ENCODE measurements around the gene C4orf36. TPM values are rescaled to one million over a fixed set of nuclear protein-coding genes. Genes with fewer than 3 reads are reported as not detected.

The C4orf36 gene
- total and polyA plus RNA-seq, 2 donors (not counting 1 experiment from before 2014, with no cell fraction given), result 0.24 TPM; not detected in 1

DNA sequence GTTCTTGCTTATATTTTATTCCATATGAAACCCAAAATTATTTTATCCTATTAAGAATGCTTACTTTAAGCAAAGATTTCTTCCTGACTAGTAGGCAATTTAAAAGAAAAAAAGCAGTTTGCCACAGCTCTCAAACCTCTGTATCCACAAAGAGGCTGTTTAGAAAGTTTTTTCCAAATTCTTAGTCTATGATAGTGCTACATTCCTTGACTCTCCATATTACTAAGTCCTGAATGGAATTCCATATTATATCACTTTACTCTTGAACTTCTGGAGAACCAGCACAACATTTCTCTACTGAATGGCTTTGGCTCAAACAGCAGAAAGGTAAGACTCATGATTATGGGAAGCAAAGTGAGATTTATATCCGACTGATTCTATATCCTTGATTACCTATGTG lies 51.4 kb downstream of the C4orf36 start:
- H3K4me1 ChIP-seq (ENCODE audit: control insufficient read depth in 2 of 2, insufficient read depth in 2 of 2, low read length in 2 of 2), result no peaks in the 10 kb centered on the region
- Mint-ChIP-seq H3K27me3 (peaks cover 6% of the 10 kb centered on the region), H3K9me3 (ENCODE audit: insufficient read depth) (no peaks in the 10 kb centered on the region), H3K27ac (no peak overlapping the region), H3K4me3 (no peak overlapping the region), H3K4me1 (no peaks in the 10 kb centered on the region)
- no peaks in the 10 kb centered on the region for H3K27me3 ChIP-seq (replicated peaks in 1 of 4; ENCODE audit: control extremely low read depth in 1 of 4, control insufficient read depth in 3 of 4, insufficient read depth in 4 of 4, low read length in 3 of 4)
- DNase-seq (no peak), ATAC-seq (ENCODE audit: low read depth) (no peak)
- TF ChIP-seq, protein P1, sequence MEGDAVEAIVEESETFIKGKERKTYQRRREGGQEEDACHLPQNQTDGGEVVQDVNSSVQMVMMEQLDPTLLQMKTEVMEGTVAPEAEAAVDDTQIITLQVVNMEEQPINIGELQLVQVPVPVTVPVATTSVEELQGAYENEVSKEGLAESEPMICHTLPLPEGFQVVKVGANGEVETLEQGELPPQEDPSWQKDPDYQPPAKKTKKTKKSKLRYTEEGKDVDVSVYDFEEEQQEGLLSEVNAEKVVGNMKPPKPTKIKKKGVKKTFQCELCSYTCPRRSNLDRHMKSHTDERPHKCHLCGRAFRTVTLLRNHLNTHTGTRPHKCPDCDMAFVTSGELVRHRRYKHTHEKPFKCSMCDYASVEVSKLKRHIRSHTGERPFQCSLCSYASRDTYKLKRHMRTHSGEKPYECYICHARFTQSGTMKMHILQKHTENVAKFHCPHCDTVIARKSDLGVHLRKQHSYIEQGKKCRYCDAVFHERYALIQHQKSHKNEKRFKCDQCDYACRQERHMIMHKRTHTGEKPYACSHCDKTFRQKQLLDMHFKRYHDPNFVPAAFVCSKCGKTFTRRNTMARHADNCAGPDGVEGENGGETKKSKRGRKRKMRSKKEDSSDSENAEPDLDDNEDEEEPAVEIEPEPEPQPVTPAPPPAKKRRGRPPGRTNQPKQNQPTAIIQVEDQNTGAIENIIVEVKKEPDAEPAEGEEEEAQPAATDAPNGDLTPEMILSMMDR (IDR thresholded peaks at IDR 0.05), result no peak
- TF ChIP-seq EZH2 (IDR thresholded peaks at IDR 0.05; ENCODE audit: borderline replicate concordance, insufficient read depth, low read depth, low read length, poor library complexity, severe bottlenecking), result no peak
- no peak overlapping the region for H3K4me2 ChIP-seq (replicated peaks; ENCODE audit: low read depth, low read length, poor library complexity, severe bottlenecking)
- CTCF ChIA-PET, result no interaction called here
- H3K9me3 ChIP-seq (ENCODE audit: control extremely low read depth in 1 of 3, control insufficient read depth in 2 of 3, insufficient read depth in 1 of 3, low read length in 2 of 3), result no peaks in the 10 kb centered on the region
- H3K79me2 ChIP-seq (ENCODE audit: control insufficient read depth, insufficient read depth, low read length), result no peaks in the 10 kb centered on the region
- intact Hi-C loops (cut with micrococcal nuclease), result no loop called here
- no peaks in the 10 kb centered on the region for H3K36me3 ChIP-seq (replicated peaks in 1 of 2; ENCODE audit: control extremely low read depth in 1 of 2, control insufficient read depth in 1 of 2, extremely low read depth in 1 of 2, insufficient read depth in 2 of 2, low read length in 1 of 2)
- no peaks in the 10 kb centered on the region for H4K20me1 ChIP-seq (ENCODE audit: control insufficient read depth, insufficient read depth, low read length, poor library complexity, severe bottlenecking)
- WGBS (ENCODE audit: insufficient coverage), result no CpG with 5 or more reads among the region's 1 CpG
- POLR2A ChIA-PET, result no interaction called here
- no peak overlapping the region for H2AFZ ChIP-seq (ENCODE audit: insufficient read depth, low read depth, low read length, poor library complexity, severe bottlenecking)
- no peak overlapping the region for H3K4me3 ChIP-seq (ENCODE audit: control extremely low read depth in 1 of 5, extremely low read depth in 1 of 5, insufficient read depth in 1 of 5, low read depth in 2 of 5, low read length in 4 of 5)
- no peak overlapping the region for H3K27ac ChIP-seq (ENCODE audit: low read length in 2 of 2)
- no peak overlapping the region for H3K9ac ChIP-seq (ENCODE audit: low read length)

DNA sequence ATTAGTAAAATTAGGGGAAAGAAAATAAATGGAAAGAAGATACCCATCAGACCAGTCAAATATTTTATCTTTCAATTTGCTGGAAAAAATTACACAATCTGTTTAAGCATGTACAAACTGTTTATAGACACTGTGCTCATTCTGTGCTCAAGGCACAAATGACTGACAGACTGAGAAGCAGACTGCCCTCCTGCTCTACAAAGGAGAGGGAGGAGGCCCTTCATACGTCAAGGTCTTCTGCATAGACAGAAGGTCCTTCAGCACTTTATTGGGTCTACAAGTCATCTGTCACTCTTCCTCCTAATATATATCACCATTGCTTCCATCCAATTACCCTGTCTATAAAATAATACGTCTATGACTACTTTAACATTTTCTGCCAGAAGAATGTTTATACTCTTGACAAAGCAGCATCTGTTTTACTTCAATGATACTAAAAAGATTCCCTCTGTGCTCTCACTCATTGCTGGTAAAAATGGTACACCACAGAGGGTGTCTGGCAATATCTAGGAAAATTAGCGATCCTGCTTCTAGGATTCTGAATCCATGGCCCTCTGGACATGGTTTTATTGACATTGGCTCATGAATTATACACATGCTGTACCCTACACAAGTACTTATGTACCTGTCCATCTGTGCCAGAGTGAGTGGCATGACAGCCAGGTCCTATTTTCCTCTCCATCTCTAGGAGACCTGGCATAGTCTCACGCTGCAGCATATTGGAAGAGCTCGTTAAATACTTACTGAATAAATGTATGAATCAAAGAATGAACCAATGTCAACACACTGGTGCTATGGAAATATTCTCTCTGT lies 54.3 kb downstream of the C4orf36 start:
- Histone ChIP-seq H3K9me3 (ENCODE audit: control extremely low read depth in 1 of 3, control insufficient read depth in 2 of 3, insufficient read depth in 1 of 3, low read length in 2 of 3) (no peaks in the 10 kb centered on the region), H2AFZ (ENCODE audit: insufficient read depth, low read depth, low read length, poor library complexity, severe bottlenecking) (no peak overlapping the region), H3K36me3 (replicated peaks in 1 of 2; ENCODE audit: control extremely low read depth in 1 of 2, control insufficient read depth in 1 of 2, extremely low read depth in 1 of 2, insufficient read depth in 2 of 2, low read length in 1 of 2) (no peaks in the 10 kb centered on the region), H3K4me2 (replicated peaks; ENCODE audit: low read depth, low read length, poor library complexity, severe bottlenecking) (no peak overlapping the region), H4K20me1 (ENCODE audit: control insufficient read depth, insufficient read depth, low read length, poor library complexity, severe bottlenecking) (no peaks in the 10 kb centered on the region), H3K79me2 (ENCODE audit: control insufficient read depth, insufficient read depth, low read length) (no peaks in the 10 kb centered on the region), H3K4me1 (ENCODE audit: control insufficient read depth in 2 of 2, insufficient read depth in 2 of 2, low read length in 2 of 2) (no peaks in the 10 kb centered on the region), H3K27ac (ENCODE audit: low read length in 2 of 2) (no peak overlapping the region), H3K27me3 (replicated peaks in 1 of 4; ENCODE audit: control extremely low read depth in 1 of 4, control insufficient read depth in 3 of 4, insufficient read depth in 4 of 4, low read length in 3 of 4) (no peaks in the 10 kb centered on the region), H3K9ac (ENCODE audit: low read length) (no peak overlapping the region), H3K4me3 (ENCODE audit: control extremely low read depth in 1 of 5, extremely low read depth in 1 of 5, insufficient read depth in 1 of 5, low read depth in 2 of 5, low read length in 4 of 5) (no peak overlapping the region)
- peaks cover 6% of the 10 kb centered on the region for H3K27me3 Mint-ChIP-seq
- CTCF ChIA-PET, result no interaction called here
- TF ChIP-seq EZH2 (IDR thresholded peaks at IDR 0.05; ENCODE audit: borderline replicate concordance, insufficient read depth, low read depth, low read length, poor library complexity, severe bottlenecking), result no peak
- TF ChIP-seq, protein P1 (IDR thresholded peaks at IDR 0.05), result no peak
- no peaks in the 10 kb centered on the region for H3K9me3 Mint-ChIP-seq (ENCODE audit: insufficient read depth)
- no peak for DNase-seq
- intact Hi-C loops (cut with micrococcal nuclease), result no loop called here
- WGBS (ENCODE audit: insufficient coverage), result 100% methylated on average over 2 of the region's 5 CpGs
- no peak for ATAC-seq (ENCODE audit: low read depth)
- no peaks in the 10 kb centered on the region for H3K4me1 Mint-ChIP-seq
- no peak overlapping the region for H3K27ac Mint-ChIP-seq
- no peak overlapping the region for H3K4me3 Mint-ChIP-seq
- POLR2A ChIA-PET, result no interaction called here
